H1 (cell line): ENCODE measurements around the gene CYREN.

Experiments used
- BACH1 ChIP-seq: IDR thresholded peaks from 2 replicates; pipeline ENCODE4 v1.6.1; 2012; ENCODE audit warnings: low read length, improper control_type of control experiment
- CEBPB ChIP-seq: IDR thresholded peaks from 2 replicates; pipeline ENCODE4 v1.6.1; 2012; ENCODE audit warnings: low read depth, low read length
- CTBP2 ChIP-seq: IDR thresholded peaks from 2 replicates; pipeline ENCODE4 v1.7.0; 2011; ENCODE audit warnings: borderline replicate concordance, mild to moderate bottlenecking, moderate library complexity, mixed read lengths, low read length; ENCODE audit not compliant: insufficient read depth, insufficient read length
- CTCF ChIP-seq, 3 experiments: IDR thresholded peaks; 1 replicate in 2 of 3; 2 replicates in 1 of 3; pipeline versions ENCODE4 v1.5.1 to v1.6.1; 2011; ENCODE audit warnings: low read length in 3 of 3, mild to moderate bottlenecking in 3 of 3, inconsistent platforms in 2 of 3, low read depth in 1 of 3, moderate library complexity in 1 of 3; ENCODE audit not compliant: insufficient read depth in 1 of 3; ENCODE audit errors: control extremely low read depth in 1 of 3
- EP300 ChIP-seq, 2 experiments: IDR thresholded peaks; 1 replicate in 1 of 2; 2 replicates in 1 of 2; pipeline ENCODE4 v1.6.1; 2011 to 2012; ENCODE audit warnings: low read depth in 2 of 2, low read length in 2 of 2, mild to moderate bottlenecking in 2 of 2, borderline replicate concordance in 1 of 2, inconsistent platforms in 1 of 2, moderate library complexity in 1 of 2
- EZH2 ChIP-seq: fragments of 200-600 bp; sonication (generic); IDR thresholded peaks from 2 replicates; pipeline ENCODE4 v1.7.1; 2012; ENCODE audit warnings: low read depth, mild to moderate bottlenecking, moderate library complexity, low read length, inconsistent platforms; ENCODE audit not compliant: severe bottlenecking
- KDM5A ChIP-seq: fragments of 200-600 bp; IDR thresholded peaks from 2 replicates; pipeline ENCODE4 v1.7.1; 2012; ENCODE audit warnings: mild to moderate bottlenecking, low read length, inconsistent platforms, mixed read lengths
- POLR2A ChIP-seq, 2 experiments: IDR thresholded peaks; 1 replicate in 1 of 2; 2 replicates in 1 of 2; pipeline ENCODE4 v1.6.1; 2011; ENCODE audit warnings: low read depth in 2 of 2, low read length in 2 of 2, mild to moderate bottlenecking in 2 of 2; ENCODE audit errors: control extremely low read depth in 1 of 2
- SUZ12 ChIP-seq: fragments of 200-600 bp; sonication (generic); IDR thresholded peaks from 2 replicates; pipeline ENCODE4 v1.6.1; 2012; ENCODE audit warnings: mild to moderate bottlenecking, inconsistent platforms, low read length, moderate library complexity, mixed read lengths
- TAF1 ChIP-seq: IDR thresholded peaks from 2 replicates; pipeline ENCODE4 v1.6.1; 2011; ENCODE audit warnings: mild to moderate bottlenecking, low read depth, low read length
- TCF12 ChIP-seq: IDR thresholded peaks from 2 replicates; pipeline ENCODE4 v1.6.1; 2011; ENCODE audit warnings: low read depth, mild to moderate bottlenecking, low read length
- ZNF274 ChIP-seq: IDR thresholded peaks from 2 replicates; pipeline ENCODE4 v1.7.0; 2012; ENCODE audit warnings: low read length, borderline replicate concordance; ENCODE audit errors: extremely low read depth
- TF ChIP-seq, protein P1 (sequence below): IDR thresholded peaks from 2 replicates; pipeline ENCODE4 v1.6.1; 2012; ENCODE audit warnings: inconsistent platforms
- TF ChIP-seq, protein P2 (sequence below): IDR thresholded peaks from 2 replicates; pipeline ENCODE4 v1.6.1; 2011; ENCODE audit warnings: low read length, improper control_type of control experiment

- TF ChIP-seq EZH2 (no peak), POLR2A (IDR thresholded peaks at IDR 0.05; ENCODE audit: control extremely low read depth in 1 of 2, low read depth in 2 of 2, low read length in 2 of 2) (peak in 1 of 2 experiments; percentile 26; a peak in 1 of 3 replicates), KDM5A (no peak), CTBP2 (no peak), BACH1 (no peak), CTCF (IDR thresholded peaks at IDR 0.05; ENCODE audit: control extremely low read depth in 1 of 3, insufficient read depth in 1 of 3, low read depth in 1 of 3, low read length in 3 of 3) (no peak), ZNF274 (no peak), CEBPB (no peak), TAF1 (no peak), EP300 (IDR thresholded peaks at IDR 0.05; ENCODE audit: borderline replicate concordance in 1 of 2, low read depth in 2 of 2, low read length in 2 of 2) (no peak), TCF12 (no peak), SUZ12 (no peak)
- TF ChIP-seq, protein P1, sequence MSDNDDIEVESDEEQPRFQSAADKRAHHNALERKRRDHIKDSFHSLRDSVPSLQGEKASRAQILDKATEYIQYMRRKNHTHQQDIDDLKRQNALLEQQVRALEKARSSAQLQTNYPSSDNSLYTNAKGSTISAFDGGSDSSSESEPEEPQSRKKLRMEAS, result no peak
- TF ChIP-seq, protein P2, sequence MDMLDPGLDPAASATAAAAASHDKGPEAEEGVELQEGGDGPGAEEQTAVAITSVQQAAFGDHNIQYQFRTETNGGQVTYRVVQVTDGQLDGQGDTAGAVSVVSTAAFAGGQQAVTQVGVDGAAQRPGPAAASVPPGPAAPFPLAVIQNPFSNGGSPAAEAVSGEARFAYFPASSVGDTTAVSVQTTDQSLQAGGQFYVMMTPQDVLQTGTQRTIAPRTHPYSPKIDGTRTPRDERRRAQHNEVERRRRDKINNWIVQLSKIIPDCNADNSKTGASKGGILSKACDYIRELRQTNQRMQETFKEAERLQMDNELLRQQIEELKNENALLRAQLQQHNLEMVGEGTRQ, result no peak
These were observed 9.5 kb downstream of the CYREN start for GRCh38 chr7:135160858-135161653.
